HepG2 (cell line): ENCODE results near the gene DNAJB11. TPM values are rescaled to one million over a fixed set of nuclear protein-coding genes. Genes with fewer than 3 reads are reported as not detected.

ENCODE experiments used
- BRD4 ChIP-seq: sonication (generic); formaldehyde crosslinking; IDR thresholded peaks from 2 replicates; pipeline ENCODE4 v1.4.0; 2020; ENCODE audit warnings: missing genetic modification reagents
- CREB1 ChIP-seq, 2 experiments: fragments of 450-650 bp in 1 of 2; IDR thresholded peaks; 2 replicates each; pipeline ENCODE4 v1.6.1; 2016 to 2017; ENCODE audit warnings: control low read depth in 1 of 2, mild to moderate bottlenecking in 1 of 2, missing compliant biosample characterization in 1 of 2, missing genetic modification characterization in 1 of 2
- ELF4 ChIP-seq: sonication (generic); formaldehyde crosslinking; IDR thresholded peaks from 2 replicates; pipeline ENCODE4 v1.5.0; 2020; ENCODE audit warnings: missing genetic modification reagents, mild to moderate bottlenecking, moderate library complexity, borderline replicate concordance
- IRX3 ChIP-seq: sonication (generic); formaldehyde crosslinking; IDR thresholded peaks from 2 replicates; pipeline ENCODE4 v1.8.1; 2023; ENCODE audit warnings: mild to moderate bottlenecking, low read depth, missing genetic modification reagents, borderline replicate concordance
- NFATC3 ChIP-seq: sonication (generic); formaldehyde crosslinking; IDR thresholded peaks from 2 replicates; pipeline ENCODE4 v1.5.1; 2020; ENCODE audit warnings: mild to moderate bottlenecking, missing genetic modification reagents
- NRL ChIP-seq: sonication (generic); formaldehyde crosslinking; IDR thresholded peaks from 2 replicates; pipeline ENCODE4 v1.5.0; 2020; ENCODE audit warnings: missing genetic modification reagents, mild to moderate bottlenecking, moderate library complexity, borderline replicate concordance
- RXRB ChIP-seq: IDR thresholded peaks from 2 replicates; pipeline ENCODE4 v1.6.1; 2016; ENCODE audit warnings: borderline replicate concordance, missing genetic modification reagents, missing compliant biosample characterization
- SALL1 ChIP-seq: sonication (generic); formaldehyde crosslinking; IDR thresholded peaks from 2 replicates; pipeline ENCODE4 v1.8.0; 2022; ENCODE audit warnings: mild to moderate bottlenecking, missing genetic modification reagents
- SIN3A ChIP-seq: IDR thresholded peaks from 2 replicates; pipeline ENCODE4 v1.6.1; 2011; ENCODE audit warnings: low read depth, mild to moderate bottlenecking, control low read depth, low read length, borderline replicate concordance
- ZBTB3 ChIP-seq: sonication (generic); formaldehyde crosslinking; IDR thresholded peaks from 2 replicates; pipeline ENCODE4 v1.4.0; 2020; ENCODE audit warnings: low read depth, mild to moderate bottlenecking, moderate library complexity, missing genetic modification reagents, borderline replicate concordance
- ZBTB38 ChIP-seq: sonication (generic); formaldehyde crosslinking; IDR thresholded peaks from 2 replicates; pipeline ENCODE4 v1.5.1; 2020; ENCODE audit warnings: mild to moderate bottlenecking, missing genetic modification reagents
- ZFP90 ChIP-seq: sonication (generic); formaldehyde crosslinking; IDR thresholded peaks from 2 replicates; pipeline ENCODE4 v1.8.0; 2022; ENCODE audit warnings: missing genetic modification reagents, mild to moderate bottlenecking, inconsistent platforms, borderline replicate concordance
- ZFX ChIP-seq: sonication (generic); formaldehyde crosslinking; IDR thresholded peaks from 2 replicates; pipeline ENCODE4 v1.4.0; 2020; ENCODE audit warnings: mild to moderate bottlenecking, low read depth, missing genetic modification reagents, moderate library complexity
- ZNF263 ChIP-seq: sonication (generic); formaldehyde crosslinking; IDR thresholded peaks from 2 replicates; pipeline ENCODE4 v1.4.0; 2020; ENCODE audit warnings: missing genetic modification reagents
- ZNF501 ChIP-seq: sonication (generic); formaldehyde crosslinking; IDR thresholded peaks from 2 replicates; pipeline ENCODE4 v1.5.1; 2020; ENCODE audit warnings: mild to moderate bottlenecking, moderate library complexity, missing genetic modification reagents
- polyA plus RNA-seq, 8 experiments: library from polyadenylated mRNA; depleted of rRNA in 3 of 8; stranded (reverse) in 7 of 8; unstranded in 1 of 8; fragments of >200 nt; fragmentation: Illumina TruSeq in 4 of 8; extraction: Trizol in 4 of 8; gene quantifications; 2 replicates each; pipeline versions ENCODE4 v1.2.1 to v1.2.3, GENCODE V29; 2011 to 2016; ENCODE audit warnings: low read depth in 4 of 8, missing spikeins in 1 of 8, mixed read lengths in 1 of 8; ENCODE audit not compliant: insufficient read depth in 1 of 8
- total RNA-seq, 5 experiments: library from RNA; depleted of rRNA; stranded (reverse); fragments of >200 nt; fragmentation: Illumina TruSeq; extraction: Trizol; gene quantifications; 2 replicates each; pipeline ENCODE4 v1.2.3, GENCODE V29; 2016; ENCODE audit warnings: low read depth in 1 of 5
- TF ChIP-seq, protein P1 (sequence below): sonication (generic); formaldehyde crosslinking; IDR thresholded peaks from 2 replicates; pipeline ENCODE4 v1.4.0; 2020; ENCODE audit warnings: missing genetic modification reagents
- TF ChIP-seq, protein P2 (sequence below): sonication (generic); formaldehyde crosslinking; IDR thresholded peaks from 2 replicates; pipeline ENCODE4 v1.5.1; 2020; ENCODE audit warnings: mild to moderate bottlenecking, missing genetic modification reagents, moderate library complexity
- TF ChIP-seq, protein P3 (sequence below): sonication (generic); formaldehyde crosslinking; IDR thresholded peaks from 2 replicates; pipeline ENCODE4 v1.5.1; 2020; ENCODE audit warnings: missing genetic modification reagents, mild to moderate bottlenecking, borderline replicate concordance

Gene DNAJB11
- total and polyA plus RNA-seq, 2 of the 13 experiments (the other 11 are each of a cell fraction or from before 2014, with no cell fraction given): 41.0 to 132 TPM

- TF ChIP-seq, protein P1, sequence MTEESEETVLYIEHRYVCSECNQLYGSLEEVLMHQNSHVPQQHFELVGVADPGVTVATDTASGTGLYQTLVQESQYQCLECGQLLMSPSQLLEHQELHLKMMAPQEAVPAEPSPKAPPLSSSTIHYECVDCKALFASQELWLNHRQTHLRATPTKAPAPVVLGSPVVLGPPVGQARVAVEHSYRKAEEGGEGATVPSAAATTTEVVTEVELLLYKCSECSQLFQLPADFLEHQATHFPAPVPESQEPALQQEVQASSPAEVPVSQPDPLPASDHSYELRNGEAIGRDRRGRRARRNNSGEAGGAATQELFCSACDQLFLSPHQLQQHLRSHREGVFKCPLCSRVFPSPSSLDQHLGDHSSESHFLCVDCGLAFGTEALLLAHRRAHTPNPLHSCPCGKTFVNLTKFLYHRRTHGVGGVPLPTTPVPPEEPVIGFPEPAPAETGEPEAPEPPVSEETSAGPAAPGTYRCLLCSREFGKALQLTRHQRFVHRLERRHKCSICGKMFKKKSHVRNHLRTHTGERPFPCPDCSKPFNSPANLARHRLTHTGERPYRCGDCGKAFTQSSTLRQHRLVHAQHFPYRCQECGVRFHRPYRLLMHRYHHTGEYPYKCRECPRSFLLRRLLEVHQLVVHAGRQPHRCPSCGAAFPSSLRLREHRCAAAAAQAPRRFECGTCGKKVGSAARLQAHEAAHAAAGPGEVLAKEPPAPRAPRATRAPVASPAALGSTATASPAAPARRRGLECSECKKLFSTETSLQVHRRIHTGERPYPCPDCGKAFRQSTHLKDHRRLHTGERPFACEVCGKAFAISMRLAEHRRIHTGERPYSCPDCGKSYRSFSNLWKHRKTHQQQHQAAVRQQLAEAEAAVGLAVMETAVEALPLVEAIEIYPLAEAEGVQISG (CRISPR knock-in tag): 0 out of 2 replicates have a peak, but pooled peaks have one; percentile 6
- TF ChIP-seq NRL (CRISPR knock-in tag): 0 out of 2 replicates have a peak, but pooled peaks have one; percentile 36
- TF ChIP-seq NFATC3 (CRISPR knock-in tag): 0 out of 2 replicates have a peak, but pooled peaks have one; percentile 7
- no peak for TF ChIP-seq SIN3A
- TF ChIP-seq, protein P2, sequence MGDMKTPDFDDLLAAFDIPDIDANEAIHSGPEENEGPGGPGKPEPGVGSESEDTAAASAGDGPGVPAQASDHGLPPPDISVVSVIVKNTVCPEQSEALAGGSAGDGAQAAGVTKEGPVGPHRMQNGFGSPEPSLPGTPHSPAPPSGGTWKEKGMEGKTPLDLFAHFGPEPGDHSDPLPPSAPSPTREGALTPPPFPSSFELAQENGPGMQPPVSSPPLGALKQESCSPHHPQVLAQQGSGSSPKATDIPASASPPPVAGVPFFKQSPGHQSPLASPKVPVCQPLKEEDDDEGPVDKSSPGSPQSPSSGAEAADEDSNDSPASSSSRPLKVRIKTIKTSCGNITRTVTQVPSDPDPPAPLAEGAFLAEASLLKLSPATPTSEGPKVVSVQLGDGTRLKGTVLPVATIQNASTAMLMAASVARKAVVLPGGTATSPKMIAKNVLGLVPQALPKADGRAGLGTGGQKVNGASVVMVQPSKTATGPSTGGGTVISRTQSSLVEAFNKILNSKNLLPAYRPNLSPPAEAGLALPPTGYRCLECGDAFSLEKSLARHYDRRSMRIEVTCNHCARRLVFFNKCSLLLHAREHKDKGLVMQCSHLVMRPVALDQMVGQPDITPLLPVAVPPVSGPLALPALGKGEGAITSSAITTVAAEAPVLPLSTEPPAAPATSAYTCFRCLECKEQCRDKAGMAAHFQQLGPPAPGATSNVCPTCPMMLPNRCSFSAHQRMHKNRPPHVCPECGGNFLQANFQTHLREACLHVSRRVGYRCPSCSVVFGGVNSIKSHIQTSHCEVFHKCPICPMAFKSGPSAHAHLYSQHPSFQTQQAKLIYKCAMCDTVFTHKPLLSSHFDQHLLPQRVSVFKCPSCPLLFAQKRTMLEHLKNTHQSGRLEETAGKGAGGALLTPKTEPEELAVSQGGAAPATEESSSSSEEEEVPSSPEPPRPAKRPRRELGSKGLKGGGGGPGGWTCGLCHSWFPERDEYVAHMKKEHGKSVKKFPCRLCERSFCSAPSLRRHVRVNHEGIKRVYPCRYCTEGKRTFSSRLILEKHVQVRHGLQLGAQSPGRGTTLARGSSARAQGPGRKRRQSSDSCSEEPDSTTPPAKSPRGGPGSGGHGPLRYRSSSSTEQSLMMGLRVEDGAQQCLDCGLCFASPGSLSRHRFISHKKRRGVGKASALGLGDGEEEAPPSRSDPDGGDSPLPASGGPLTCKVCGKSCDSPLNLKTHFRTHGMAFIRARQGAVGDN (CRISPR knock-in tag): peak; percentile 63
- peak; percentile 23; the same call in 1 of the 2 replicates for TF ChIP-seq RXRB (CRISPR knock-in tag)
- peak; percentile 35; the same call in 1 of the 2 replicates for TF ChIP-seq SALL1 (CRISPR knock-in tag)
- no peak for TF ChIP-seq ZNF263 (CRISPR knock-in tag)
- peak; percentile 60; the same call in 1 of the 2 replicates for TF ChIP-seq ZBTB38 (CRISPR knock-in tag)
- TF ChIP-seq CREB1 (IDR thresholded peaks at IDR 0.05): no peak
- no peak for TF ChIP-seq CREB1 (CRISPR knock-in tag; IDR thresholded peaks at IDR 0.05)
- TF ChIP-seq ZFX: peak; percentile 57
- peak; percentile 33; the same call in 1 of the 2 replicates for TF ChIP-seq BRD4 (CRISPR knock-in tag)
- TF ChIP-seq, protein P3, sequence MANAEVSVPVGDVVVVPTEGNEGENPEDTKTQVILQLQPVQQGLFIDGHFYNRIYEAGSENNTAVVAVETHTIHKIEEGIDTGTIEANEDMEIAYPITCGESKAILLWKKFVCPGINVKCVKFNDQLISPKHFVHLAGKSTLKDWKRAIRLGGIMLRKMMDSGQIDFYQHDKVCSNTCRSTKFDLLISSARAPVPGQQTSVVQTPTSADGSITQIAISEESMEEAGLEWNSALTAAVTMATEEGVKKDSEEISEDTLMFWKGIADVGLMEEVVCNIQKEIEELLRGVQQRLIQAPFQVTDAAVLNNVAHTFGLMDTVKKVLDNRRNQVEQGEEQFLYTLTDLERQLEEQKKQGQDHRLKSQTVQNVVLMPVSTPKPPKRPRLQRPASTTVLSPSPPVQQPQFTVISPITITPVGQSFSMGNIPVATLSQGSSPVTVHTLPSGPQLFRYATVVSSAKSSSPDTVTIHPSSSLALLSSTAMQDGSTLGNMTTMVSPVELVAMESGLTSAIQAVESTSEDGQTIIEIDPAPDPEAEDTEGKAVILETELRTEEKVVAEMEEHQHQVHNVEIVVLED (CRISPR knock-in tag): peak; percentile 23; the same call in 1 of the 2 replicates
- no peak for TF ChIP-seq ZFP90 (CRISPR knock-in tag)
- no peak for TF ChIP-seq ELF4 (CRISPR knock-in tag)
- TF ChIP-seq ZNF501 (CRISPR knock-in tag): 0 out of 2 replicates have a peak, but pooled peaks have one; percentile 5
- TF ChIP-seq IRX3: 0 out of 2 replicates have a peak, but pooled peaks have one; percentile 7
- TF ChIP-seq ZBTB3 (CRISPR knock-in tag): no peak
Observed at GRCh38 chr3:186599785-186600166, 29.3 kb downstream of the DNAJB11 start (continued).
